ENCODE measurements around the gene COQ8A.

COQ8A gene

DNA sequence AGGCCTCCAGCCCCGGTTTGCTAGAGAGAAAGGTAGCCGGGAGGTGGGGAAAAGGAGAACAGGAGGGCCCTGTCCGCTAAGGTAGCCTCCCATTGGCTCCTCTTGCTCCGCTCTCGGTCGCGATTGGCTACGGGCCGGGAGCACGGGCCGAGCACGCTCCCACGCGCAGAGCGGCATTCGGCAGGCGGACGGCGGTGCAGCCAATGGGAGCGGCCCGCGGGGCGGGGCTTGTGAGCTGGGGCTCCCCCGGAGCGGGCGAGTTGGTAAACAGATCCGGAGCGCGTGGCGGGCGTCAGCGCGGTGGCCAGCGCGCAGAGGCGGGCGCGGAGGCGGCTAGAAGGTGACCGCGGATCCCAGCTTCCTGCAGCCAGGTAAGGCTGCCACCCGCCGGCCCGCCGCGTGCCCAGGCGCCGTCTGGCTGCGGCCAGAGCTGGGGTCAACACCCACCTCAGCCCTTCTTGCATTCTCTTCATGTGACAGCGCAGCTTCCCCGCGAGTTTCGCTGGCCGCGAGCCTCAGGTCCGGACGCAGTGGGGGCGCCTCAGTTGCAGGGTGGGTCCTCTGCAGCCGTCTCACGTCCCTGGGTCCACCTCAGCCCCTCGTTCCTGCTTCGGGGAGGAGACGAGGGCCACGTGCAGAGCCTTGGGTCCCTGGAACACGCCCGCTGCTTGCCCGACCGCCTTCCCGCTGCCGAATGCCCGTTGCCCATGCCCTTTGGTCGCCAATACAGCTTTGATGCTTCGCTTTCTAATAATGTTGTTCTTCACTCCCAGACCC, at the start of gene COQ8A:
COQ8A (plus strand) TSS at position 266 of the 777 bp plus-strand sequence. CDS start 21,092 bp downstream, outside the sequence.
- no peak for TF ChIP-seq CTCF (IDR thresholded peaks at IDR 0.05; ENCODE audit: borderline replicate concordance, control extremely low read depth, extremely low read depth, insufficient read depth, missing control alignments)
- in situ Hi-C loops (cut with MboI; ENCODE audit: low sequenced_read_pairs, unreplicated experiment) = no loop called here
- peak; percentile 98 for DNase-seq (ENCODE audit: low spot score)

- DNase-seq (ENCODE audit: low spot score) = no peak
- no peak for TF ChIP-seq CTCF (IDR thresholded peaks at IDR 0.05; ENCODE audit: borderline replicate concordance, control extremely low read depth, extremely low read depth, insufficient read depth, missing control alignments)
- in situ Hi-C loops (cut with MboI; ENCODE audit: low sequenced_read_pairs, unreplicated experiment) = no loop called here
These were observed 49.6 kb upstream of the COQ8A start for GRCh38 chr1:226890331-226891108.

- no peak for DNase-seq (ENCODE audit: low spot score)
- TF ChIP-seq CTCF (IDR thresholded peaks at IDR 0.05; ENCODE audit: borderline replicate concordance, control extremely low read depth, extremely low read depth, insufficient read depth, missing control alignments) = no peak
- in situ Hi-C loops (cut with MboI; ENCODE audit: low sequenced_read_pairs, unreplicated experiment) = no loop called here
These were observed 48.7 kb upstream of the COQ8A start for GRCh38 chr1:226891346-226891745.

DNA sequence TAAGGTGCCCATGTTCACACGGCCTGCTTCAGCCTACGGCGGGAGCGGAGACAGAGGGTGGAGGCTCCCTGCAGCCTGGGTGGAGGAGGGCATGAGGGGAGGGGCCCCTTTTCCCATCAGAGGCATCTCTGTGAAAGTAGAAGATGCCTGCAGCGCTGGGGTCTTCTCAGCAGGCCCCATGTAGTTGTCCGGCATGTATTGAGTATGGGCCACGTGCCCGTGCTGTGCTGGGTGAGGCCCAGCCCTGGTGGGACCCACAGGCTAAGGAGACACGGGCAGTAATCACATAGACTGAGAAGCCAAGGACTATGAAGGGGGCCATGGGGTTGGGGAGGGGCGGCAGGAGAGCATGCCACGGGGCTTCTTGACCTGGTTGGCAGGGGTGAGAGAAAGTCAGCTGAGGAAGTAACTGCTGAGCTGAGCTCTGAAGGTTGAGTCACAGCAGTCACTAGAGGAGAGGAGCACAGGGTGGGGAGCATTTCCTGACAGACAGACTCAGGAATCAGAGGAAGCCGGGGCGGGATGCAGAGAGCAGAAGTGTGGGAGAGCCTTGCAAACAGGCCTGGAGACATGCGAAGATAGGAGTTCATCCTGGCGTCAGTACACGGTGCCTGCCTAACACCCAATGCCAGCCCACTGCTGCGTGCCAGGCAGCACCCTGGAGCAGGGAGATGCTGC, 48.1 kb upstream of the COQ8A start:
- in situ Hi-C loops (cut with MboI; ENCODE audit: low sequenced_read_pairs, unreplicated experiment) = no loop called here
- DNase-seq (ENCODE audit: low spot score) = no peak
- TF ChIP-seq CTCF (IDR thresholded peaks at IDR 0.05; ENCODE audit: borderline replicate concordance, control extremely low read depth, extremely low read depth, insufficient read depth, missing control alignments) = no peak

GRCh38 chr1:226892524-226892875, 47.6 kb upstream of the COQ8A start:
- no peak for DNase-seq (ENCODE audit: low spot score)
- in situ Hi-C loops (cut with MboI; ENCODE audit: low sequenced_read_pairs, unreplicated experiment) = no loop called here
- no peak for TF ChIP-seq CTCF (IDR thresholded peaks at IDR 0.05; ENCODE audit: borderline replicate concordance, control extremely low read depth, extremely low read depth, insufficient read depth, missing control alignments)

GRCh38 chr1:226893936-226894335, 46.2 kb upstream of the COQ8A start:
- no peak for DNase-seq (ENCODE audit: low spot score)

More at GRCh38 chr1:226893936-226894335, 46.2 kb upstream of the COQ8A start:
- in situ Hi-C loops (cut with MboI; ENCODE audit: low sequenced_read_pairs, unreplicated experiment) = no loop called here
- TF ChIP-seq CTCF (IDR thresholded peaks at IDR 0.05; ENCODE audit: borderline replicate concordance, control extremely low read depth, extremely low read depth, insufficient read depth, missing control alignments) = no peak
